Endodermal cell (in vitro differentiated cells): ENCODE measurements around the gene ACO2. TPM values are rescaled to one million over a fixed set of nuclear protein-coding genes. Genes with fewer than 3 reads are reported as not detected.

Source experiments
- DNase-seq: peaks from one replicate; pipeline ENCODE4 v3.0.0-alpha.2; 2017
- H3K27ac ChIP-seq: 2 replicates; pipeline ENCODE4 v1.5.1; 2013; ENCODE audit warnings: mild to moderate bottlenecking, low read depth, low read length, moderate library complexity
- H3K27me3 ChIP-seq: 2 replicates; pipeline ENCODE4 v1.6.1; 2013; ENCODE audit warnings: mild to moderate bottlenecking, low read length, moderate library complexity; ENCODE audit not compliant: insufficient read depth, control insufficient read depth, poor library complexity, severe bottlenecking
- H3K36me3 ChIP-seq: 2 replicates; pipeline ENCODE4 v1.7.0; 2013; ENCODE audit warnings: mild to moderate bottlenecking, low read length, moderate library complexity; ENCODE audit not compliant: control insufficient read depth, insufficient read depth
- H3K4me1 ChIP-seq: one replicate; pipeline ENCODE4 v1.7.0; 2013; ENCODE audit warnings: low read length; ENCODE audit not compliant: control insufficient read depth, insufficient read depth
- H3K4me3 ChIP-seq: 2 replicates; pipeline ENCODE4 v1.5.1; 2013; ENCODE audit warnings: mild to moderate bottlenecking, low read length, moderate library complexity
- H3K9ac ChIP-seq: 2 replicates; pipeline ENCODE4 v1.6.1; 2013; ENCODE audit warnings: mild to moderate bottlenecking, low read length, moderate library complexity; ENCODE audit not compliant: poor library complexity, severe bottlenecking; ENCODE audit errors: extremely low read depth
- H3K9me3 ChIP-seq: 2 replicates; pipeline ENCODE4 v1.6.1; 2013; ENCODE audit warnings: mild to moderate bottlenecking, low read length, moderate library complexity; ENCODE audit not compliant: control insufficient read depth
- H3K27ac Mint-ChIP-seq: 2 replicates; pipeline ENCODE4 v1.8.0; 2020; ENCODE audit warnings: mixed read lengths
- H3K27me3 Mint-ChIP-seq: 2 replicates; pipeline ENCODE4 v1.8.0; 2021; ENCODE audit warnings: mild to moderate bottlenecking, mixed read lengths; ENCODE audit not compliant: insufficient read depth
- H3K36me3 Mint-ChIP-seq: 2 replicates; pipeline ENCODE4 v1.8.0; 2020; ENCODE audit warnings: low read depth, mixed read lengths
- H3K4me1 Mint-ChIP-seq: 2 replicates; pipeline ENCODE4 v1.8.0; 2020; ENCODE audit warnings: mixed read lengths
- H3K4me3 Mint-ChIP-seq: 2 replicates; pipeline ENCODE4 v1.8.0; 2020; ENCODE audit warnings: mild to moderate bottlenecking, moderate library complexity, mixed read lengths
- H3K9me3 Mint-ChIP-seq: 2 replicates; pipeline ENCODE4 v1.8.0; 2020; ENCODE audit warnings: mild to moderate bottlenecking, mixed read lengths
- WGBS, 2 experiments: methylation state at CpG; one replicate each; pipeline versions ENCODE4 v1.1.5 to v1.1.7; 2013; ENCODE audit warnings: missing lambda C conversion rate in 2 of 2, mixed read lengths in 1 of 2; ENCODE audit not compliant: insufficient coverage in 1 of 2, insufficient read length in 1 of 2; 5-methylcytosine and 5-hydroxymethylcytosine counted together
- total RNA-seq, 2 donors: library from RNA; stranded (reverse); fragmentation: NEBNext Ultra II Directional in 1 of 2; extraction: Animal tissue kit (Norgen Biotek cat#: 25700) in 1 of 2; gene quantifications; 2 replicates in 1 of 2; 3 replicates in 1 of 2; pipeline ENCODE4 v1.2.1, GENCODE V29; 2021
- TF ChIP-seq, protein P1 (sequence below): fragments of 200-600 bp; sonication (generic); conservative IDR thresholded peaks from 2 replicates; pipeline ENCODE4 v1.5.0; 2021; ENCODE audit warnings: antibody characterized with exemption, mild to moderate bottlenecking

ACO2 gene
- total RNA-seq, 2 donors from 2014 or later: 69.0 to 82.3 TPM

DNA sequence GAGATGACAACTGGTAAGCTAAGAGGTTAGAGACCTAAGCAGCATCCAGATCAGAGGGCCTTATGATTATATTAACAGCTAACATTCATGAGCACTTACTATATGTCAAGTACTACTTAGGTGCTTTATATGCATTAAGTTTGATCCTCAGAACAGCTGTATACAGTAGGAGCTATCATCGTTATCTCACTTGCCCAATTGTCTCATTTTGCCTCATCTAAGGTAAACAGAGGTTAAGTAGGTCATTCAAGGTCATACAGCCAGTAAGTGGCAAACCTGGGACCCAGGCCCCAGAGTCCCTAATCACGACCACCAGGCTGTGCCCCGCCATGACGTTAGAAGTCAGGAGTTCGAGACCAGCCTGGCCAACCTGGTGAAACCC is 79.9 kb downstream of the ACO2 start:
- WGBS, 2 experiments: 94 to 95% methylated on average over 5 of the region's 5 CpGs

DNA sequence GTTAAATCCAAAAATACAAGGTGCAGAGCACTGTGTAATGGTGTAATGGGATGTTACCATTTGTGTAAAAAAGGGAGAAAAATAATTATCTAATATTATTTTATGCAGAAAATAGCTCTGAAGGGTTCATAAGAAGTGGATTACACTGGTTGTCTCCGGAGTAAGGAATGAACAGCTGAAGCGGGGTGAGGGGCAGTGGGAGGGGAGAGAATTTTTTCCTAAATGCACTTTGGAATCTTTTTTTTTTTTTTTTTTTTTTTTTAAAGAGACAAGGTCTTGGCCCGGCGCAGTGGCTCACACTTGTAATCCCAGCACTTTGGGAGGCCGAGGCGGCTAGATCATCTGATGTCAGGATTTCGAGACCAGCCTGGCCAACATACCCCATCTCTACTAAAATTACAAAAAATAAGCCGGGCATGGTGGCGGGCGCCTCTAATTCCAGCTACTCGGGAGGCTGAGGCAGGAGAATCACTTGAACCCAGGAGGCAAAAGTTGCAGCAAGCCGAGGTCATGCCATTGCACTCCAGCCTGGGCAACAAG is 82.1 kb downstream of the ACO2 start:
- Histone ChIP-seq H3K9me3 (no peaks in the 10 kb centered on the region), H3K27me3 (no peaks in the 10 kb centered on the region), H3K27ac (no peak overlapping the region), H3K9ac (no peak overlapping the region), H3K4me1 (no peaks in the 10 kb centered on the region), H3K36me3 (no peaks in the 10 kb centered on the region), H3K4me3 (no peak overlapping the region)
- Mint-ChIP-seq H3K27ac (no peak overlapping the region), H3K36me3 (no peaks in the 10 kb centered on the region), H3K9me3 (no peaks in the 10 kb centered on the region), H3K4me3 (no peak overlapping the region), H3K27me3 (peaks cover 3% of the 10 kb centered on the region), H3K4me1 (peaks cover 4% of the 10 kb centered on the region)
- WGBS, 2 experiments: 89% methylated on average over 12 of the region's 12 CpGs; no CpG with 5 or more reads in 1 of the 2 experiments
- no peak for DNase-seq
- TF ChIP-seq, protein P1, sequence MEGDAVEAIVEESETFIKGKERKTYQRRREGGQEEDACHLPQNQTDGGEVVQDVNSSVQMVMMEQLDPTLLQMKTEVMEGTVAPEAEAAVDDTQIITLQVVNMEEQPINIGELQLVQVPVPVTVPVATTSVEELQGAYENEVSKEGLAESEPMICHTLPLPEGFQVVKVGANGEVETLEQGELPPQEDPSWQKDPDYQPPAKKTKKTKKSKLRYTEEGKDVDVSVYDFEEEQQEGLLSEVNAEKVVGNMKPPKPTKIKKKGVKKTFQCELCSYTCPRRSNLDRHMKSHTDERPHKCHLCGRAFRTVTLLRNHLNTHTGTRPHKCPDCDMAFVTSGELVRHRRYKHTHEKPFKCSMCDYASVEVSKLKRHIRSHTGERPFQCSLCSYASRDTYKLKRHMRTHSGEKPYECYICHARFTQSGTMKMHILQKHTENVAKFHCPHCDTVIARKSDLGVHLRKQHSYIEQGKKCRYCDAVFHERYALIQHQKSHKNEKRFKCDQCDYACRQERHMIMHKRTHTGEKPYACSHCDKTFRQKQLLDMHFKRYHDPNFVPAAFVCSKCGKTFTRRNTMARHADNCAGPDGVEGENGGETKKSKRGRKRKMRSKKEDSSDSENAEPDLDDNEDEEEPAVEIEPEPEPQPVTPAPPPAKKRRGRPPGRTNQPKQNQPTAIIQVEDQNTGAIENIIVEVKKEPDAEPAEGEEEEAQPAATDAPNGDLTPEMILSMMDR: no peak

More for the DNA sequence above, 79.9 kb downstream of the ACO2 start:
- Mint-ChIP-seq H3K9me3 (no peaks in the 10 kb centered on the region), H3K4me3 (no peak overlapping the region), H3K27me3 (peaks cover 6% of the 10 kb centered on the region), H3K4me1 (peaks cover 12% of the 10 kb centered on the region), H3K27ac (no peak overlapping the region), H3K36me3 (no peaks in the 10 kb centered on the region)
- no peak overlapping the region for H3K9ac ChIP-seq
- no peaks in the 10 kb centered on the region for H3K4me1 ChIP-seq
- TF ChIP-seq, protein P1: no peak
- no peak overlapping the region for H3K4me3 ChIP-seq
- H3K36me3 ChIP-seq: no peaks in the 10 kb centered on the region
- no peak for DNase-seq
- no peaks in the 10 kb centered on the region for H3K9me3 ChIP-seq
- no peak overlapping the region for H3K27ac ChIP-seq
- H3K27me3 ChIP-seq: no peaks in the 10 kb centered on the region

- Histone ChIP-seq H3K27ac (no peak overlapping the region), H3K27me3 (no peaks in the 10 kb centered on the region), H3K9me3 (no peaks in the 10 kb centered on the region), H3K9ac (no peak overlapping the region), H3K36me3 (no peaks in the 10 kb centered on the region), H3K4me3 (no peak overlapping the region), H3K4me1 (no peaks in the 10 kb centered on the region)
- Mint-ChIP-seq H3K4me1 (peaks cover 4% of the 10 kb centered on the region), H3K27me3 (peaks cover 2% of the 10 kb centered on the region), H3K36me3 (no peaks in the 10 kb centered on the region), H3K9me3 (no peaks in the 10 kb centered on the region), H3K4me3 (no peak overlapping the region), H3K27ac (no peak overlapping the region)
- TF ChIP-seq, protein P1: no peak
- 80 to 87% methylated on average over 8 to 10 of the region's 11 CpGs for WGBS, 2 experiments
- DNase-seq: no peak
These were observed 83.1 kb downstream of the ACO2 start for GRCh38 chr22:41551877-41552582.
